Measurements from ENCODE around the gene RHBDL1. TPM values are rescaled to one million over a fixed set of nuclear protein-coding genes. Genes with fewer than 3 reads are reported as not detected.

The RHBDL1 gene
- total RNA-seq, 1 experiment from 2014 or later: 12.7 TPM

DNA sequence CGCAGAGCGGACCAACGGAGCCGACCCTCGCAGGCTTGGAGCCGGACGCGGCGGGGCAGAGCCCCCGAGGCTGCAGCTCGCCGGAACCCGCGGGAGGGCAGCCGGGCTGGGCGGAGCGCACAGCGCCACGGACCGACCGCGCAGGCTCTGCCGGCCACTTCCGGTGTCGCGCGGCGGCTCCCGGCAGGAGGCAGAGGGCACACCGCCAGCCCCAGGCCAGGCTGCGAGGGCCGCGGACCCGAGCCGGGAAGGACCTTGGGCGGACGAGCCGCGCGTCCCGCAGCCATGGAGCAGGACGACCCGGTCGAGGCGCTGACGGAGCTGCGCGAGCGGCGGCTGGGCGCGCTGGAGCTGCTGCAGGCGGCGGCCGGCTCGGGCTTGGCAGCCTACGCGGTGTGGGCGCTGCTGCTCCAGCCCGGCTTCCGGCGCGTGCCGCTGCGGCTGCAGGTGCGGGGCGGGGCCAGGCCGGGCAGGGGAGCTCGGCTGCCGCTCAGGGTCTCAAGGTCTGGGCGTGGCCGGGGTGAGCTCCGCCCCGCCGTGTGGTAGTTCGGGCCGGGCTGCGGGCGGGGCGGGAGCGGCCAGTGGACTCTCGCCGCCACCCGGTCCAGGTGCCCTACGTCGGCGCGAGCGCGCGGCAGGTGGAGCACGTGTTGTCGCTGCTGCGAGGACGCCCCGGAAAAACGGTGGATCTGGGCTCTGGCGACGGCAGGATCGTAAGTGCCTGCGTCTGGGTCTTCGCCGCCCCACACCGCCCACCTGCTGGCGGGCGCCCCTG is 45.7 kb downstream of the RHBDL1 start, which contains the start of gene ANTKMT:
TSS of gene ANTKMT (plus strand) at position 157 of the 775 bp plus-strand sequence. CDS start at position 286, 129 bp downstream.
- Histone ChIP-seq H2AFZ (ENCODE audit: low read depth, low read length, poor library complexity, severe bottlenecking) (no peak within 1 kb of the TSS), H4K20me1 (ENCODE audit: insufficient read depth) (peaks cover 3% of the 10 kb centered on the region; the same call in 1 of the 2 replicates), H3K27me3 (ENCODE audit: insufficient read depth, low read length) (no peaks in the 10 kb centered on the region), H3K27ac (ENCODE audit: low read depth, low read length) (peak within 1 kb of the TSS; percentile 100), H3K4me1 (ENCODE audit: control insufficient read depth in 1 of 2, insufficient read depth in 2 of 2, low read length in 2 of 2) (peaks cover 33 to 68% of the 10 kb centered on the region in 2 experiments), H3K4me3 (replicated peaks in 1 of 2; ENCODE audit: low read depth in 1 of 2, low read length in 2 of 2) (peak within 1 kb of the TSS; percentile 82 to 87), H3K4me2 (ENCODE audit: low read length) (peak within 1 kb of the TSS; percentile 80), H3K9ac (ENCODE audit: low read length) (peak within 1 kb of the TSS; percentile 98), H3K9me3 (ENCODE audit: control insufficient read depth in 1 of 2, insufficient read depth in 1 of 2, low read depth in 1 of 2, low read length in 2 of 2) (no peaks in the 10 kb centered on the region), H3K36me3 (ENCODE audit: control insufficient read depth in 1 of 2, insufficient read depth in 2 of 2, low read length in 2 of 2) (no peaks in the 10 kb centered on the region), H3K9me2 (ENCODE audit: insufficient read depth) (no peaks in the 10 kb centered on the region), H3K79me2 (ENCODE audit: insufficient read depth, low read length) (peaks cover 21% of the 10 kb centered on the region)
- POLR2A ChIA-PET: interaction anchor here (0.6 to 1.4 kb wide), 5 partner anchors 9 to 368 kb away, joined by 3 to 7 read pairs (median 5); partner anchors contain the start of genes CIAO3 and MSLN
- DNase-seq (ENCODE audit: low read depth, low spot score) (no peak), ATAC-seq (peak; percentile 71)
- TF ChIP-seq ELF1 (IDR thresholded peaks at IDR 0.05; ENCODE audit: borderline replicate concordance, low read depth) (no peak), POLR2AphosphoS5 (IDR thresholded peaks at IDR 0.05; ENCODE audit: low read depth, low read length) (peak; percentile 81), CBX3 (IDR thresholded peaks at IDR 0.05; ENCODE audit: low read depth) (no peak), TCF7L2 (IDR thresholded peaks at IDR 0.05; ENCODE audit: borderline replicate concordance, extremely low read depth, insufficient read depth, insufficient read length) (peak; percentile 32), ZFX (IDR thresholded peaks at IDR 0.05) (peak; percentile 93), YY1 (IDR thresholded peaks at IDR 0.05; ENCODE audit: extremely low read depth, insufficient replicate concordance, low read depth, low read length) (peak; percentile 30), POLR2A (IDR thresholded peaks at IDR 0.05; ENCODE audit: borderline replicate concordance, extremely low read depth, insufficient read depth, insufficient read length) (peak; percentile 90)
- BruUV-seq (replicated peaks): no TSS peak
- intact Hi-C loops (cut with micrococcal nuclease): no loop called here
- RAD21 ChIA-PET (ENCODE audit: low non-redundant PET in 1 of 2, low total read pairs in 2 of 2, uncharacterized antibody in 2 of 2, unreplicated experiment in 2 of 2): interaction anchor here in 1 of 2 experiments (1.0 kb wide), 1 partner anchor 67 kb away, joined by 3 read pairs; the partner anchor contains the start of genes CHTF18 and RPUSD1
- CTCF ChIA-PET: interaction anchor here (0.7 to 2.6 kb wide), 5 partner anchors 9 to 336 kb away, joined by 3 to 11 read pairs (median 6); partner anchors contain the start of gene MSLN

Data from HCT116 (cell line).